GM19351 (cell line): ENCODE results near the gene PIGO.

Experiments
- ATAC-seq: cut with Tn5 transposase; IDR thresholded peaks from one replicate; pipeline ENCODE4 v1.9.1; 2021; ENCODE audit warnings: mild to moderate bottlenecking, moderate library complexity; ENCODE audit not compliant: unreplicated experiment

PIGO gene

GRCh38 chr9:35107297-35108290, 11.2 kb upstream of the PIGO start:
- no peak for ATAC-seq

DNA sequence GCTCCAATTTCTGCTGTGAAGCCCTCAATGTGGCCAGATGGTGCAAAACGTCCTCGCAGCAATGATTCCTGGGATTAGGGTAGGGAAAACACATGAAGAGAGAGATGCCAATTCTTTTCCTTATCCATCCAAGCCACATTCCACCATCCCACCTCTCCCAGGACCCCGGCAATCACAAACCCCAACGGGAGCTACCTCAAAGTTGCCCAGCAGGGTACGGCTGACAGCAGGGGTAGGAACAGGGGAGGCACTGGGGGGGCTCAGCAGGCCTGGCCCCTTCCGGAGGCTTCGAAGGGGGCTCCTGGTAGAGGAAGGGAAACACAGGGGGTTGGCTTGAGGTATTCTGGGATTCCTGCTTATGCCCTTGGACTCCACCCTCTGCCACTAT, 9.9 kb upstream of the PIGO start:
- ATAC-seq: no peak

GRCh38 chr9:35105571-35106342, 9.4 kb upstream of the PIGO start:
- no peak for ATAC-seq

- ATAC-seq: no peak
Observed at GRCh38 chr9:35105126-35105525, 8.7 kb upstream of the PIGO start.

GRCh38 chr9:35104586-35104985, 8.2 kb upstream of the PIGO start:
- ATAC-seq: no peak

DNA sequence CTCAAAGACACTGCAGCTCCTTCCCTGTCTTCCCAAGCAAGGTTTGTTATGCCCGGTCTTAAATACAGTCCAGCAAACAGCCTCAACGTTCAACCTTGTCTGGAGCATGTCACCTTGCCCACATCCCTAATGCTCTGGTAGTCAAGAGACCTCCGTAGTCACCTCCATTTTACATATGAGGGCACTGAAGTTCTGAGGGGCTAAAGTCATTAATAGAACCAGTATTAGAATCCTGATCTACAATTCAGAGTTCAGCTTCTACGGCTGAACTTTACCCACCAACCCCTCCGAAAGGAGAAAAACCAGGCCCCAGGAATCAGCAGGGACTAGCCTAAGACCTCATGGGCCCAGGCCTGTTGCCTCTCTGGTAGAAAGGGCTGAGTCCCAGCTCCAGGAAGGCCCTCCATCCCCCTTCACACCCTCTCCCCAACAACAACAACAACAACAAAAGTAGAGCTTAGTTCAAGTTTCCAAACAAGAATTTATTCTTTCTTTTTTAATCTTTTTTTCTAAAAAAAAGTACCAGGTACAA, 7.3 kb upstream of the PIGO start:
- ATAC-seq: no peak

DNA sequence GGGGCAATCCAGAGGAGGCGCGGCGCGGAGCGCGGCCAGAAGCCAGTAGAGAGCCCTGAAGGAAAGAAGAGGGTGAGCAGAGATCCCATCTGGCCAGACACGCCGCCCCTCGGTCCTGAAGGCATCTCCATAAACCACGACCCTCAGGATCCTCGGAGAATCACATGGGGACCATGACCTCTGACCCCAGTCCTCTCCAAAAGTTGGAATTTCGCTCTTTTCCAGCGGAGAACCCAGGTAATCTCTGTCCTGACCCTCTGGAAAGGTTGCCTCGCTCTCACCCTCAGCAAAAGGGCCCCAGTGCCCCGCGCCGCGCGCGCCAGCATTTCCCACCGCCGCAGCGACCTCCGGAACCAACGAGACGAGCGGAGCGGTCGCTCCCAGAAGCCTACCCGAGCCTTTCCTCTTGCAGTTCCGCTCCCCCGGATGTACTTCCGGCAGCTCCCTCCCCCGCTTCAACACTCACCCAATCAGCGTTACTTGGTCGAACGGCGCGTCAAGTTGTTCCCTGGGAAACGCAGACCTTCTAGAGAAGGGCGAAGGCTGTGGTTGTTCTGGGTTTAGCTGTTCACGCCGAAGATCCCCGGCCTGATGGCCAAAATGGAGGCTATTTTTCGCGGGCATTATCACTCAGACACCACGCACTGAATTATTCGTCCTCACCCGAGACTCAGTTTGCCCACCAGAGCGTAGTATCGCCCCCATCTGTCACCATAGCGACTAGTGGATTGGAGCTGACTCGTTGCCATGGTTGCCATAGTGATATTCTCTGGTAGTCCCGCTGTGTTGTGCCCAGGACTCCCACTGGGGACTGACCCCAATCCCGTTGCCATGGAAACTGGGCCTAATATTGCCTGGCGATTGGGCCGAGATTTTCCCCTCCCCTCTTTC, 6.6 kb upstream of the PIGO start, which contains the start of gene STOML2:
TSS of gene STOML2 (minus strand) at position 363 of the 891 bp plus-strand sequence. CDS start at position 326, 37 bp downstream.
- ATAC-seq: peak; percentile 98

GRCh38 chr9:35102465-35102768, 6.0 kb upstream of the PIGO start:
- no peak for ATAC-seq

DNA sequence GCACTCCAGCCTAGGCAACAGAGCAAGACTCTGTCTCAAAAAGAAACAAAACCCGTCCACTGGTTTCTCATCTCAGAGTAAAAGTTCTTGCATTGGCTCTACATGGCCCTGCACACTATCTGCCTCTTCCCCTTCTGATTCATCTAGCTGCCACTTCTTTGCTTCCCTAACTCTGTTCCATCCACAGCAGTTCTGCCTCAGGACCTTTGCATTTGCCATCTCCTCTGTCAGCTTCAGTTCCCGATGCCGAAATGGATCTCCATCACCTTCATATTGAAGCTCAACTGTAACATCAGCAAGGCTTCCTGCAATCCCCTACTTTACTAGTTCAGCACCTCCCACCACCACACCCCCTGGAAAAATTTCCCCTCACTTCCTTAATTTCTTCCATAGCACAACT, 1.2 kb upstream of the PIGO start:
- ATAC-seq: no peak

GRCh38 chr9:35091536-35091935, 4.9 kb downstream of the PIGO start:
- ATAC-seq: no peak

DNA sequence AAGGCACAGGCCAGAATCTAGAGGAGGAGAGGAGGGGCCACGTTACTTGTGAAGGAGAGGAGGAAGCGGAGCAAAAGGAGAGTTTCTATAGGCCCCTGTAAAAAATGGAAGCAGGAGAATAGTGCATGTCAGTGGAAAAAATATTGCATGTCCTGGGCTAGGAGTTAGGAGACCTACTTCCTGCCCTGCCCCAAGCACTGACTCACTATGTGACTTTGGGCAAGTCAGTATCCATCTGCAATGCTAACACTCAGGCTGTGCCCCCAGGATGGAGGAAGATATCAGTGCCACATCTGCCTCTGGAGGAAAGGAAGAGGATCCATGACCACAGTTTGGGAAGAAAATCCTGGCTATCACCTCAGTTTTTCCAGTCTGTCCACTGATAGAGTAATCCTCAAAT, 7.0 kb downstream of the PIGO start:
- ATAC-seq: no peak

GRCh38 chr9:35085078-35085477, 11.3 kb downstream of the PIGO start:
- no peak for ATAC-seq

DNA sequence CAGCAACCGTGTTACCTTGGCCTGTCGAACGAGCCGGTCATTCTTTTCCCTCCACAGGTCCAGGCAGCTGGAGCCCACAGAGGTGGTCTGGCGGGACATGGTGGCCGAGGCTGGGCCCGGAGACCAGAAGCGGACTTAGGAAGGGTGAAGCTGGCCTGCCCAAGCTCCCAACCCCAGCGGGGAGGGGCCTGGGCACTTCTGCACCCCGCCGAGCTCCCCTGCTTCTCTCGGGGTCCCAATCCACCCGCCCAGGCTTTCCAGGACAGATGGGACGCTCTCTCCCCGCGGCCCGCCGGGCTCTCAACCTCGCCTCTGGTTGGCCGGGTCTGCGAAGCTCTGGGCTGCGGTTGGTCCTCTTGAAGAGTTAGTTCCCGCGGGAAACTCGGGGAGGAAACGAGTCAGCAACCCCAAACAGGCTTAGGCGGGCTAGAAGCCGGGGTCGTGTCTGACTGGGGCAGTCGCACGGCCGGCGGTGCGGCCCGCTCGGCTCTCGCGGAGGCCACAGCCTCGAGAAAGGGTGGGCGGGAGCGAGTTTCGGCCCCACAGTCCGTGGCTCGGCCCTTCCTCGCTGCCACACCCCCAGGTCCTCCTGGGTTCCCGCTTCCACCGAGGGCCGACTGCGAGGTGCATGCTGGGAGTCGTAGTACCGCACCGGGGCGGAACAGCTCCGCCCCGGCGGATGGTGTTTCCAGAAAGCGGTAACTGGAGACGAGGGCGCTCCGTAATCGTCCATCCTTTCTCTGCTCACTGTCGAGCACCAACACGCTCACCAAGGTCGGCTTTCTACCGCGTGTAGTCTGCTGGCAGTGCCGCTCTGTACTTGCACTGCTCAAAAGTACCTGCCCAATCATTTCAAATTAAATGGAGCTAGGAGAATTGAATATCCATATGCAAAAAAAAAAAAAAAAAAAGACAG, 16.7 kb downstream of the PIGO start, which contains the start of gene FANCG:
TSS of gene FANCG (minus strand) at position 517 of the 916 bp plus-strand sequence. CDS start at position 99, 418 bp downstream.
- ATAC-seq: peak; percentile 90

- peak; percentile 1 for ATAC-seq
Observed at GRCh38 chr9:35079041-35079425, 17.4 kb downstream of the PIGO start.

DNA sequence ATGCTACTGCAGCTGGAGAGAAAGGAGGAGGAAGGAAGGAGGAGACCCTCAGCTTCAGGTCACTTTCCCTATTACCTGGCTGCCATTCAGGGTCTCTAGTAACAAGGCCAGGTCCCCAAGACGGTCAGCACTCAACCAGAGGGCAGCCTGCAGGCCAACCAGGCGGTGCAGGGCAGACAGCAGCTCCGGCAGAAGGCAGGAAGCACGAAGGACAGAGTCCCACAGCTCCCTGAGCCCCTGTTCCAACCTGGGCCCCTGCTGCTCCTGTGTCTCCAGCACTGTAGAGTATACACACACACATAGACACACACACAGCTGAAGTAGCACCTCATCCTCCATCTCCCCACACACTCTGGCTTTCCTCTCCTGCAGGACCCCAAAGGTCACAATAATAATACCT, 18.3 kb downstream of the PIGO start:
- no peak for ATAC-seq

DNA sequence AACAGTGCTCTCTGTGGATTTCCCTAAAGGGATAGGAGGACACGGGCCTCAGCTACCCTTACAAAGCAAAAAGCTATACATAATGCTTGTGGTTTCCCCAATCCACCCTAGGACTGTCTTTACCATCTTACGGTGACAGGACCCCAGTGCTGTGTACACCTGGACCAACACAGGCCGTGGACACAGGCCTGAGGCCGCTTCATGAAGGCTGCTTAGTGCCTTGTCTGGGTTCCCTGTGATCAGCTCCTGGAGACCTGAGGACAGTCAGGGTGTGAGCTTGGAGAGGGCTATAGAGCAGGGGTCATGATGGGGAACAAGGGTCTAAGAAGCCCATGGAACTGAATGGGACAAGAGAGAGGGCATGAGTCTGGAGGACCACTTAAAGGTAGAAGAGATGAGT, 19.5 kb downstream of the PIGO start:
- ATAC-seq: no peak

DNA sequence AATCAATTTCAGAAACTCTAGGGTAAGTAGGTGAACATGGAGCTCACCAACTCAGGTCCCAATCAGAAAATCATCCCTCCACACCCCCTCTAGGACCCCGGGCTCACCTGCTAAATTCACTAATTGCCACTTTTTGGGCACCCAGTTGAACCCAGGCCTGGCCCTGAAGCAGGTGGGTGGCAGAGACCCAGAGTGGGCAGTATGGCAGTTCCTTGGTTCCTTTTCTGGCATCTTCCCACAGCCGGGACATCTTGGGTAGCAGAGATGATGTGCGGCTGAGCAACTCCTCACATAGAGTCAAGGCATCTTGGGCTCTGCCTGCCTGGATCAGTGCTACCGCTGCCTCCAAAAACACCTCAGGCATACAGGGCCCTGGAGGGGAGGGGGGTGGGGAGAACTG, 21.0 kb downstream of the PIGO start:
- no peak for ATAC-seq

DNA sequence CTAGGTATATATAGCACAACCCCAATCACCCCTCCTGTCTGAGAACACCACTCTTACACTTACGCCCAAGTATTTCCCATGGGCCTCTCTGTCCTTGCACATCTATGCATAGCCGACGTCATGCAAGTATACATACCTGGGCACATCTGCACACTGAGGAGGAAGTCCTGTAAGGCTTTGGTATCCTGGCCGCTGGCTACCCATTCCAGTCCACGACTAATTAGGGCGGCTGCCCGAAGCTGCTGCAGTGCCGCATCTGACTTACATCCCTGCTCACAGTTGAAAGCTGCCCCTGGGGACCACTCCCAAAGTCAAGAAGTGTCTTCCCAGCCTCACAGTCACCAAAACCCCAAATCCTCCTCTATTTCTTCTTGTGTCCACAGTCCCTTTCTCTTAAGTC, 21.6 kb downstream of the PIGO start:
- no peak for ATAC-seq

GRCh38 chr9:35074141-35074540, 22.2 kb downstream of the PIGO start:
- ATAC-seq: no peak

- no peak for ATAC-seq
Observed at GRCh38 chr9:35073279-35073612, 23.1 kb downstream of the PIGO start.
